ENCODE measurements around the gene PDK4.

- TF ChIP-seq EZH2 (IDR thresholded peaks at IDR 0.05) (no peak), POLR2AphosphoS5 (IDR thresholded peaks at IDR 0.05; ENCODE audit: borderline replicate concordance, low read depth, low read length) (no peak)
These were observed 51.2 kb downstream of the PDK4 start for GRCh38 chr7:95545007-95545615.
